Heart left ventricle (tissue), 13 donors: Measurements from ENCODE around the gene MS4A14.

Experiments
- POLR2A ChIP-seq, 2 donors: fragments of 450-650 bp; IDR thresholded peaks; one replicate each; pipeline ENCODE4 v1.6.1; 2017; ENCODE audit warnings: antibody characterized with exemption in 2 of 2, mild to moderate bottlenecking in 2 of 2, moderate library complexity in 2 of 2
- TF ChIP-seq, protein P1 (sequence below), 12 donors: fragments of 200-600 bp; sonication (generic) in 4 of 12; IDR thresholded peaks; one replicate each; pipeline versions ENCODE4 v1.5.0 to v1.8.0; 2018 to 2022; ENCODE audit warnings: antibody characterized with exemption in 12 of 12, mild to moderate bottlenecking in 5 of 12
- donor health status: ischemic (EF 13 %, LVEDD 7.1; RV severe dilation, severe dysfunction).
- donor health status: DM: no; HTN: yes; CAD: no.
- donor health status: DM: no; HTN: no; CAD: no.
- donor health status: ischemic (EF 25% LVEDD 6.9; RV normal size, moderate dysfunction).
- donor health status: ischemic (EF 25% LVEDD 5.7; RV mildly dilated, moderate dysfunction).
- donor health status: ischemic (EF 35%, LVEDD 5.7; RV mildly dilated, moderate dysfunction).
- donor health status: nonischemic (EF 11% LVEDD 7.7; RV severe dilation, severe dysfunction).
- donor health status: DM: yes; HTN: yes; CAD: no.
- donor health status: PGD.
- donor health status: ischemic (EF 29% LVEDD 5.4; RV normal size, mild dysfunction).
- donor health status: nonischemic (EF 23%, LVEDD 6.1; RV moderate dilation, normal function).

GRCh38 chr11:60390419-60390818, 5.8 kb upstream of the MS4A14 start:
- TF ChIP-seq, protein P1, sequence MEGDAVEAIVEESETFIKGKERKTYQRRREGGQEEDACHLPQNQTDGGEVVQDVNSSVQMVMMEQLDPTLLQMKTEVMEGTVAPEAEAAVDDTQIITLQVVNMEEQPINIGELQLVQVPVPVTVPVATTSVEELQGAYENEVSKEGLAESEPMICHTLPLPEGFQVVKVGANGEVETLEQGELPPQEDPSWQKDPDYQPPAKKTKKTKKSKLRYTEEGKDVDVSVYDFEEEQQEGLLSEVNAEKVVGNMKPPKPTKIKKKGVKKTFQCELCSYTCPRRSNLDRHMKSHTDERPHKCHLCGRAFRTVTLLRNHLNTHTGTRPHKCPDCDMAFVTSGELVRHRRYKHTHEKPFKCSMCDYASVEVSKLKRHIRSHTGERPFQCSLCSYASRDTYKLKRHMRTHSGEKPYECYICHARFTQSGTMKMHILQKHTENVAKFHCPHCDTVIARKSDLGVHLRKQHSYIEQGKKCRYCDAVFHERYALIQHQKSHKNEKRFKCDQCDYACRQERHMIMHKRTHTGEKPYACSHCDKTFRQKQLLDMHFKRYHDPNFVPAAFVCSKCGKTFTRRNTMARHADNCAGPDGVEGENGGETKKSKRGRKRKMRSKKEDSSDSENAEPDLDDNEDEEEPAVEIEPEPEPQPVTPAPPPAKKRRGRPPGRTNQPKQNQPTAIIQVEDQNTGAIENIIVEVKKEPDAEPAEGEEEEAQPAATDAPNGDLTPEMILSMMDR (IDR thresholded peaks at IDR 0.05) = no peak
- no peak for TF ChIP-seq POLR2A (IDR thresholded peaks at IDR 0.05)
